Upper lobe of right lung (tissue), 1 donor: ENCODE measurements around the gene UNC93A. TPM values are rescaled to one million over a fixed set of nuclear protein-coding genes. Genes with fewer than 3 reads are reported as not detected.

Source experiments
- ATAC-seq: fragments of 200-7000 bp; cut with Tn5 transposase; one replicate; pipeline ENCODE4 v1.9.1; 2020; ENCODE audit warnings: mild to moderate bottlenecking, moderate library complexity
- DNase-seq: peaks from one replicate; pipeline ENCODE4 v3.0.0-alpha.2; 2020
- H3K27ac ChIP-seq: fragments of 200-600 bp; one replicate; pipeline ENCODE4 v1.8.0; 2022
- H3K27me3 ChIP-seq: fragments of 200-600 bp; one replicate; pipeline ENCODE4 v1.8.0; 2022; ENCODE audit warnings: mild to moderate bottlenecking
- H3K36me3 ChIP-seq: fragments of 200-600 bp; one replicate; pipeline ENCODE4 v1.8.0; 2022
- H3K4me1 ChIP-seq: fragments of 200-600 bp; one replicate; pipeline ENCODE4 v1.8.0; 2022
- H3K4me3 ChIP-seq: fragments of 200-600 bp; one replicate; pipeline ENCODE4 v1.8.0; 2022; ENCODE audit warnings: mild to moderate bottlenecking
- H3K9me3 ChIP-seq: fragments of 200-600 bp; one replicate; pipeline ENCODE4 v1.8.0; 2022
- intact Hi-C: fragments of 100-400 bp; cut with DNase I; formaldehyde crosslinking; loops from one replicate; pipeline ENCODE4 v1.11.0; 2022
- total RNA-seq: library from RNA; stranded (reverse); fragmentation: NEBNext Ultra II Directional; extraction: Animal tissue kit (Norgen Biotek cat#: 25700); gene quantifications from one replicate; pipeline ENCODE4 v1.2.1, GENCODE V29; 2021
- TF ChIP-seq, protein P1 (sequence below): fragments of 200-600 bp; IDR thresholded peaks from one replicate; pipeline ENCODE4 v1.8.0; 2022; ENCODE audit warnings: antibody characterized with exemption
- donor health status: DM: no; HTN: yes; CAD: no; lungs with severe emphysema.

UNC93A gene
- total RNA-seq, 1 donor from 2014 or later: not detected

DNA sequence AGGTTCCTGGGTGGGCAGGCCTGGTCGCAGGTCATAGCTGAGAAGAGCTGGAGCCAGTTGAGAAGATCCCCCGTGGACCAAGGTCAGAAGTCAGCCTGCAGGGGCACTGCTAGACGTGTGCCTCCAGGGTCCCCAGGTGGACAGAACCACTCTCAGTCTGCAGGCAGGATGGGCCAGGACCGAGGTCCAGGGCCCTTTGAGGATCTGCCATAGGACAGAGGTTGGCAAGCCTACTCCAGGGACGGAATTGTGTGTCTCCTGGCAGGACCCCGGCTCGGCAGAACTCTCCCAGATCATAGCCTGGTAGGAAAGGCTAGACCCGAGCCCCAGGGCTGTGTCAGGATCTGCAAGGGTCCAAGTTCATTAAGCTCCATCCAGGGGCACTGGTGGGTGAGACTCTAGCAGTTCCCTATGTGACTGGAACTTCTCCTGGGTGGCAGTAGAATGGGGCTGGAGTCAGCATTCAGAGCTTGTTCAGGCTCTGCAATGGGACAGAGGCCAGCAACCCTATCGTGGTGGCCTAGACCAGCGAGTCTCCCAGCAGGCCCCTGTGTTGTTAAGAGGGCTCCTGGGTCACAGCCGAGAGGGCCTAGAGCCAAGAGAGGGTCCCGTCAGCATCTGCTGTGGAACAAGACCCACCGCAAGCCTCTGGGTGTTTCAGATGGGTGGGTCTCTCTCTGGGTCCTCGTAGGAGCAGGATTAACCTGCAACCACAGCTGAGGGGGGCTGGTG is 51.9 kb downstream of the UNC93A start:
- DNase-seq: no peak
- no peak for ATAC-seq
- Histone ChIP-seq H3K36me3 (no peaks in the 10 kb centered on the region), H3K4me1 (no peaks in the 10 kb centered on the region), H3K27me3 (no peaks in the 10 kb centered on the region), H3K9me3 (no peaks in the 10 kb centered on the region), H3K4me3 (no peak overlapping the region), H3K27ac (no peak overlapping the region)
- intact Hi-C loops: no loop called here
- TF ChIP-seq, protein P1, sequence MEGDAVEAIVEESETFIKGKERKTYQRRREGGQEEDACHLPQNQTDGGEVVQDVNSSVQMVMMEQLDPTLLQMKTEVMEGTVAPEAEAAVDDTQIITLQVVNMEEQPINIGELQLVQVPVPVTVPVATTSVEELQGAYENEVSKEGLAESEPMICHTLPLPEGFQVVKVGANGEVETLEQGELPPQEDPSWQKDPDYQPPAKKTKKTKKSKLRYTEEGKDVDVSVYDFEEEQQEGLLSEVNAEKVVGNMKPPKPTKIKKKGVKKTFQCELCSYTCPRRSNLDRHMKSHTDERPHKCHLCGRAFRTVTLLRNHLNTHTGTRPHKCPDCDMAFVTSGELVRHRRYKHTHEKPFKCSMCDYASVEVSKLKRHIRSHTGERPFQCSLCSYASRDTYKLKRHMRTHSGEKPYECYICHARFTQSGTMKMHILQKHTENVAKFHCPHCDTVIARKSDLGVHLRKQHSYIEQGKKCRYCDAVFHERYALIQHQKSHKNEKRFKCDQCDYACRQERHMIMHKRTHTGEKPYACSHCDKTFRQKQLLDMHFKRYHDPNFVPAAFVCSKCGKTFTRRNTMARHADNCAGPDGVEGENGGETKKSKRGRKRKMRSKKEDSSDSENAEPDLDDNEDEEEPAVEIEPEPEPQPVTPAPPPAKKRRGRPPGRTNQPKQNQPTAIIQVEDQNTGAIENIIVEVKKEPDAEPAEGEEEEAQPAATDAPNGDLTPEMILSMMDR: no peak

- Histone ChIP-seq H3K9me3 (no peaks in the 10 kb centered on the region), H3K4me1 (no peaks in the 10 kb centered on the region), H3K27ac (no peak overlapping the region), H3K36me3 (no peaks in the 10 kb centered on the region), H3K4me3 (no peak overlapping the region), H3K27me3 (no peaks in the 10 kb centered on the region)
- TF ChIP-seq, protein P1: no peak
- intact Hi-C loops: no loop called here
- ATAC-seq: no peak
- DNase-seq: no peak
Measured at GRCh38 chr6:167345348-167345747, 54.2 kb downstream of the UNC93A start.

- ATAC-seq (no peak), DNase-seq (no peak)
- no peaks in the 10 kb centered on the region for H3K9me3 ChIP-seq
- H3K27ac ChIP-seq: no peak overlapping the region
- no peaks in the 10 kb centered on the region for H3K27me3 ChIP-seq
- no peak overlapping the region for H3K4me3 ChIP-seq
- intact Hi-C loops: no loop called here
- H3K36me3 ChIP-seq: no peaks in the 10 kb centered on the region
- TF ChIP-seq, protein P1: no peak
- peaks cover 4% of the 10 kb centered on the region for H3K4me1 ChIP-seq
Measured at GRCh38 chr6:167345960-167346359, 54.8 kb downstream of the UNC93A start.

DNA sequence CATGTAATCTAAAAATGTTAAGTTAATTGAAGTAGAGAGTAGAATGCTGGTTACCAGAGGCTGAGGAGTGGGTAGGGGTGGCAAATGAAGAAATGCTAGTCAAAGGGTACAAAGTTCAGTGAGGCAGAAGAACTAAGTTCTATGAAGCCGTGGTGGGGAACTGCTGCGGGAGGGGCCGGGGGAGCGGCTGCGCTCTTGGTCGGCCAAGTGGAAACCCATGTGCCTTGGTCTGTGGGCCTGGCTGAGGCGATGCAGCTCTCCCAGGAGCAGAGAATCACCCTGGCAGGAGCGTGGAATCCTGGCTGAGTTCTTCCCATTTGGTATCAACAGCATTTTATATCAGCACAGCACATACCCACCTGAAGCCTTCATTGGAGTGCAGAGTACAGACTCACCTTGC is 56.1 kb downstream of the UNC93A start:
- no peaks in the 10 kb centered on the region for H3K36me3 ChIP-seq
- intact Hi-C loops: no loop called here
- H3K27me3 ChIP-seq: no peaks in the 10 kb centered on the region
- H3K4me3 ChIP-seq: no peak overlapping the region
- DNase-seq (no peak), ATAC-seq (no peak)
- TF ChIP-seq, protein P1: no peak
- H3K9me3 ChIP-seq: no peaks in the 10 kb centered on the region
- H3K4me1 ChIP-seq: peaks cover 9% of the 10 kb centered on the region
- H3K27ac ChIP-seq: no peak overlapping the region

GRCh38 chr6:167349631-167350274 is 58.6 kb downstream of the UNC93A start:
- peak overlapping the region; percentile 52 for H3K4me3 ChIP-seq
- H3K27me3 ChIP-seq: no peaks in the 10 kb centered on the region
- intact Hi-C loops: no loop called here
- TF ChIP-seq, protein P1: no peak
- no peak overlapping the region for H3K27ac ChIP-seq
- H3K36me3 ChIP-seq: no peaks in the 10 kb centered on the region
- no peak for DNase-seq
- peak; percentile 4 for ATAC-seq
- peaks cover 9% of the 10 kb centered on the region for H3K4me1 ChIP-seq
- H3K9me3 ChIP-seq: no peaks in the 10 kb centered on the region
